Activated T-cell treated with anti-CD3 and anti-CD28 coated beads for 24 hours (primary cell): ENCODE results near the gene LTBP1.

Experiments used
- DNase-seq: peaks from one replicate; pipeline ENCODE4 v3.0.0-alpha.2; 2020; ENCODE audit warnings: low read depth

LTBP1 gene

DNA sequence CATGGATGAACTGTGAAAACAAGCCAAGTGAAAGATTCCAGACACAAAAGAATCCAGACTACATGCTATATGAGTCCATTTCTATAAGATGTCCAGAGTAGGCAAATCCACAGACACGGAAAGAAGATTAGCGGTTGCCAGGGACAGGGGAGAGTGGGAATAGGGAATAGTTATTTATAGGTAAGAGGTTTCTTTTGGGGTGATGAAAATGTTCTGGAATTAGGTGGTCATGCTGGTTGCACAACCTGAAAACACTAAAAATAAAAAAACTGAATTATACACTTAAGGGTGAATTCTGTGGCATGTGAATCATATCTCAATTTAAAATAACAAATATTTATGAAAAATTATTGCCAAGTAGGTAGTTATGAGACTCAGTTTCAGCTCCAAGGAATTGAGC lies 168.4 kb downstream of the LTBP1 start:
- DNase-seq, result no peak

DNA sequence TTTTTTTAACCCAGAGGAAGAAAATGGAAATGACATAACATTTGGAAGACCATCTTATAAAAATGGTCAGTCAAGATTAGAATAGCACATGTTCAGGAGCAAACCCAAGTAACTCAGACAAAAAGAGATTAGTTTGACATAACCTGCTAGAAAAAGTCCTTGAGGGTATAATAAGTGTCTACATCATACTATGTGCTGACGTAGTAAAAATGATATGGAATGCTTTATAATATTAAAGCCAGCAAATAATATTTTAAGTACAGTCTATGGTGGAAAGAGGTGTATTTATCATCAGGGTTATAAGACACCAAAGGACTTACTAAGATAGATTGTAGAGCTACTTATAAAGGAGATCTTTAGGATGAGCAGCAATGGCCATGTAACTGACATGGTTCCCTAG lies 169.0 kb downstream of the LTBP1 start:
- DNase-seq, result no peak

DNA sequence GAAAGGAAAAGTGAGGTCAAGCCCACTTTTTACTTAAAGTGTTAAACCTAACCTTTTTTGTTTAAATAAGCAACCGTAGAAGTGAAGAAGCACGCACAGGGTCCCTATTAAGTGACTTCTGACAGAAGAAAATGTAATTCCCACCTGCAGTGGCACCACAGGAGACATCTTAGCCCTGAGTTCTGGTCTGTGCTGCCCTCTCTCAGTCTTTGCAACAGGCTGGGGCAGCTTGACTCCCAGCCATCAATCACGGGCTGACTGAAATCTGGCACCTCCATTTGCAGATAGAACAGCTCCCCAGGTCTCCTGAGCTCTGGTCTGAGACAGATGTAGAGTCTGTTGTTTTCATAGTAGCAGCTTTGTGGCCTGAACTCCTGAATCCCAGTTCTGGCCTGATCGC lies 170.0 kb downstream of the LTBP1 start:
- DNase-seq, result no peak

DNA sequence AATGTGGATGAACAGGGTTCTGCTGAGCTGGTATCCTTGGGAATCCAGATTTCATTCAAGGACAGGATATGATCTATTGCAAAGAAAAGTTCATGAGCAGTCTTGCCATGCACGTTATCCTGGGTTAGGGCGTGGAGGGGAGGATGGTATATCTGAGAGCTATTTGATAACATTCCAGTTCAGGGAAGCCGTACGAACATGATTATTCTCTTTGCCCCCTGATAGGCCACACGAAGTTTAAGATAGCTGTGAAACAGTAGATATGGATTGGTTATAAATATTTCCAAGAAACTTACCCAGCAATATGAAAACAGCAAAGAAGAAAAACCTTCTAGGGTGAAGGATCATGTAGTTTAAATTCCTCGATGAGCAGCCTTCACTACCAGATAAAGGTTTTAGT lies 171.9 kb downstream of the LTBP1 start:
- DNase-seq, result no peak

DNA sequence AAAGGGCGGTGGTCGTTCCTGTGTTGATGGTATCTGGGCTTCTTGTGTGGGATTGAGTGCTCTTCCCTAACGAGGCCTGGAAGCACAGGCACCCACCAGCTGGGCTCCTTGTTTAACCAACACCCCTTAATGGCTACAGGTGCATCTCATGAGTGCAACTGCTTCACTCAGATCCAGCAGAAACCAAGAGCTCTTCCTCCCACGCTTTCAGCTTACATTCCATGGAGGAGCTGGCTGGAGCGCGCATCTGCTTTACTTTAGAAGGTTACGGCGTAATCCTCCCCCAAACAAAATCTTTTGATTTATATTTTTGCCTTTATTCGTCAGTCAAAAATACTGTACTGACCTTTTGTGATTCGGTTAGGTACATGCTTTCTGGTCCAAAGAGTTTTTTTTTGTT lies 174.7 kb downstream of the LTBP1 start:
- DNase-seq, result no peak

DNA sequence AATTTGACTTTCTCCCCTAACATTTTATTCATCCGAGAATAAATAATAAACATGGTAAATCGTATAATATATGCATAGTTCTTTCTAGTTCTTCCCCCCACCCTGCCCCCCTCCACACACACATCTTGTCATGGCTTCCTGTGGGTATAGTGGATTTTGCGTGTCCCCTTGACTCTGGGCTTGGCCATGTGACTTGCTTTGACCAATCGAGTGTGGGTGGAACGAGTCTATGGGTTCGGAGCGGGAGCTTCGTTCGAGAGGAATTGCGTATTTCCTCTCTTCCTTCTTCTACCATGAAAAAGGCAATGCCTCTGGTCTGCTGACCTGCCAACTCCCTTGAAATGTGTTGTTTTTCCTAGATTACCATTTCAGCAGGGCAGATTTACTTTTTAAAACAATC lies 175.2 kb downstream of the LTBP1 start:
- no peak for DNase-seq

DNA sequence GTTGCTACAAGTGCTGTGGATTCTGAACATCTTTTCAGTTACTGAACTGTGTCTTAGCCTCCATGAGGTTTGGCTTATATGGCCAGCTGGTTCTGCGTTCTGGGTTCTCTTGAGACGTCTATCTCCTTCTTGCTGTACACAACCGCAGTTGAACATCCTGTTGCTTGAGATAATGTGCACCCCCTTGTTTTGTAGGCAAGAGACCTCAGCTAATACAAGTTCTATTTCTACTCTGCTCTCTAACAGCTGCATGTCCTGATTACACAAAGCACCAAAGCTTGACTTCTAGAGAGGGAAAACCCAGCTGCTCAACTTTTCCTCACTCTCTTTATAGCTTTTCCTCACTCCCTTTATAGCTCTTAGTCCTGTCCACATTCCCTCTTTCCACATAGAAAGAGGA lies 176.0 kb downstream of the LTBP1 start:
- DNase-seq, result no peak

DNA sequence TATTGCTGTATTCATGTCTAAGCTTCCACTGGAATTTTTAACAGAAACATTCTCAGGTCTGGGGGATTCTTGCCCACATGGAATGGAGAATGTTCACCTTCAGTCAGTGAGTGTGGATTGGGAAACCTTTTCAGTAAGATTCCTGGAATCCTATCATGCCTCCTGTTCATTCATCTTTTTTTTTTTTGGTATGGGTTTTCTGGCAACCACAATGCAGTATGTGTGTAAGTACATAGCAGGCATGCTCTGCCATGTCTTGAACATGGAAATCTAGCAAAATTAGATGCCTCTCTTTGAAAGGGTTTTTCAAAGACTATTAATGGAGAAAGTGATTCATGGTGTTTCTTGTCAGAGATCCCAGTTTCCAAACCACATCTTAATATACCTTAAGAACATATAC lies 176.5 kb downstream of the LTBP1 start:
- no peak for DNase-seq

DNA sequence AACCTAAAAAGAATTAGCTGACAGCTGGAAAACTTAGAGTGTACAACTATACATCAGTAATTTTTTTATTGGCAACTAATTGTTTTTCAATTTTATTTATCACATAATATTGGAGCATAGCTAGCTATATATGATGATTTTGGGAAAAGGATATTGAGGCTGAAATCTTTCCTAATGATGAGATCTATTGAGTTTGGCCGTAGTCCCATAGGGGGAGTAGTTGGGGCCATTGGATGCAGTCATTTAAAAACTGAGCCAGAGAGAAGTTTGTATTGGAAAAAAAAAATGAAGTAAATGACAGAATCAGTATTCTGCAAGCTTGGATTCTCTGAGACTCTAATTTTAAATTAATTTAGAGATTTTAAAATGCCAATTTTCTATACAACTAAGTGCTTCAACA lies 179.8 kb downstream of the LTBP1 start:
- DNase-seq, result no peak

DNA sequence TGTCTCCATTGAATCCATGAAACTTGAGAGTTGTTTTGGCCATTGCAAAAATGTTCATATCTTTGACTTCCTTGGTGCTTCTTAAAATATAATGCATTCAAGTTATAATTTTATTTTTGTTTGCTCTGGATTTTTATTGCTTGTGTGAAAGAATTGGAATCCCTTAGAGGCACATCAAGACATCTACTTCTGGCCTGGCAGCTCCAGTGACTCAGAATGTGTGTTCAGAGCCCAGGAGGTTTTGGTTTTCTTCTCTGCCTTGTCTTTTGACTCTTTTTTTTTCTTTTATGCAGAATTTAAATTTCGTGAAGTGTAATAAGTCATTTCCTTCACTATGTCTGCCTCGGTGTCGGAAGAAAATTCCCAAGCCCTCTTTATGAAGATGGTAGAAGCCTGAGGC lies 180.2 kb downstream of the LTBP1 start:
- no peak for DNase-seq

DNA sequence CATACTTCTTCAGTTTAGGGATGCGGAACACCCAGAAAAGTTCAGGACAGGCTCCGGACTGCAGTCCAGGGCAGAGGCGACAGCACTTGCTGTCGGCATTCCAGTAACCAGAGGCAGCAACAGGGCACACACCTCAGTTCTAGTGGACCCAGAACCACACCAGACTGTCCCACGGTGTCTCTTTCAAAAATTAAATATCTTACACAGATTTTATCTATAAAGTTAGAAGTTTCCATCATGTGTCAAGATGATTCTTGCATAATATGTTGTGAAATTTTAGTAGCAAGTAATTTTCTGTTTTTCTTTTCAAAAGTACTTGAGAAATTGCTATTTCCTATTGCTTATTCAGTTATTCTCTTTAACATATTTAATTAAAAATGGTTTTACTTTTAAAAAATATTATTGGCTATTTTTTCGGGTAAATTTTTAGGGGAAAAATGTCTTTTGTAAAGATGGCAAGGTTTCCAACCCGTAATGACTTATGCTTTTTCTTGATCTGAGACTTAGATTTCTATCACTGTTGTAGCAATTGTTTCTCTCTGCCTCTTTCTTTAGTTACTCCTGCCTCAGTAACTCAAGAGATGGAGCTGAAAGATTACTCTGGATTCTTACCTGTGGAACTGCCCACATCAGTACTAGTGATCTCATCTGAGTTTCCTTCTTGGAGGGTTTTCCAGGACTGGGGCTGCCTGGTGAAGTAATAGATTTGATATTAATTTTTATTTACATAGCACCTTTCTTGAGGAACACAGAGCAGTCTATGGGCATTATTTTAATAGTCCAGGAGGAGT lies 182.7 kb downstream of the LTBP1 start:
- no peak for DNase-seq

DNA sequence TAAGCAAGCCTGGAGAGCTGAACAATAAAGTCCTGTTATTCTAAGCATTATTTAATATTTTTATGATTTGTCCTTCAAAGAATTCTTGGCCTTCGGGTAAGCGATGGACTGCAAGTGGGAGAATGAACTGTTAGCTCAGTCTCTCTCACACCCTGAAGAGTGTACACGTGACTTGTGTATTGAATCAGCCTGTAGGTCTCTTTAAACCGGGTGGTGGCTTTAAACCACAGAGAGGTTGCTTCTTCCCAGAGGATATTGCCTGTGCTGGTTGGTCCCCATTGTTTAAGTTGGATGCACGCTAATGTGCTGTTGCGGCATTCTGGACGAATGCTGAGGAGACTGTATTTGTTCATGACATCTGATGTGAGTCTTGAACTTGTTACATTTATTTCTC lies 183.3 kb downstream of the LTBP1 start:
- DNase-seq, result no peak

DNA sequence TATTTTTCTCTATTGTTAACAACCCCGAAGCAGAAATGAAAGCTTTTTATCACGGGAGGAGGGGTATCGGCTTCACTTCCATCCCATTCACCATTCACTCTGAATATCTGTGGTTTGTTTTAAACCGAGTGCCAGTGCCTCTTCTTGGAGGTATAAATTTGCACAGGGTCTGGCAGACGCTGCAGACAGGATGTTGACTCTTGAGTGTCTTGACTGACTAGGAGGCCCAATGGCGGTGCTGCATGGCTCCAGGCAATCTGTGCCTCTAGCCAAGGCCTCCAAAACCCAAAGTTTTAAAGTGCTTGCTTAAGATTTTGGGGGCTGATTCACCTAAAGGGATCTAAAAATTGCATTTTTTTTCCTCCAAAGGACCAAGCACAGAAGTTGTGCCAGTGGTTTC lies 183.8 kb downstream of the LTBP1 start:
- DNase-seq, result no peak

DNA sequence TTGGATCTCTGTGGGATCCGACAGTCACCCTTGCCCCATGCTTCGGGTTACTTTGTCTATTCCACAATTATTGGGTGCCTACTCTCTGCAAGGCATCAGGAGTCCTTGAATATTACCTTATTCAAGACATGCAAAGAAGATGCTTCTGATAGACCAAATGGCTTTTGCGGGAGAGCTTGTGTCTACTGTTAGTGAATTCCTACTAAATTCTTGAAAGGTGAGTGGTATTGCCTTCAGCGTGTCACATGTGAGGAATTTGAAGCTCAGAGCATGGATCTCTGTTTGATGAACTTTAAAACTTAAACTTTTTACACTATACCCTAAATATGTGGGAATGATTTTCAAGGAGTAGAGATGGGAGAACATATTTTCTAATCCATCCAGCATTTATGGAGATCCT lies 184.4 kb downstream of the LTBP1 start:
- DNase-seq, result no peak

DNA sequence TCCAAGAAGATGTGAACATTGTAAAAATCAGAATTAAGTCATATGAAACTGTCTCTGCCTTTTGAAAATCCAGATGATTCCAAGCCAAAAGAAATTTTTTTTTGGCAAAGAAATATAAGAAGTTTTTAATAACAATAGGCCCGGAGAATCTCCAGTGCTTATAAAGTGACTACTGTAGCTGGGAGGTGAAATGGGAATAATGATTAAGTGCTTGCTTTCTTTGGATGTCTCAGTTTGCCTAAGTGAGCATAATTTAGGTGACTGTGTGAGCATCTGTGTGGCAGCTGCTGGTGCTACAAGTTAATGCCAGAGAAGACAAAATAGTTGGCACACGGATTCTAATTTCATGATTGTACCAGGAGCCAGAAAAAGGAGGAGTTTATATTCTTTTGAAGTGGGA lies 185.0 kb downstream of the LTBP1 start:
- no peak for DNase-seq

DNA sequence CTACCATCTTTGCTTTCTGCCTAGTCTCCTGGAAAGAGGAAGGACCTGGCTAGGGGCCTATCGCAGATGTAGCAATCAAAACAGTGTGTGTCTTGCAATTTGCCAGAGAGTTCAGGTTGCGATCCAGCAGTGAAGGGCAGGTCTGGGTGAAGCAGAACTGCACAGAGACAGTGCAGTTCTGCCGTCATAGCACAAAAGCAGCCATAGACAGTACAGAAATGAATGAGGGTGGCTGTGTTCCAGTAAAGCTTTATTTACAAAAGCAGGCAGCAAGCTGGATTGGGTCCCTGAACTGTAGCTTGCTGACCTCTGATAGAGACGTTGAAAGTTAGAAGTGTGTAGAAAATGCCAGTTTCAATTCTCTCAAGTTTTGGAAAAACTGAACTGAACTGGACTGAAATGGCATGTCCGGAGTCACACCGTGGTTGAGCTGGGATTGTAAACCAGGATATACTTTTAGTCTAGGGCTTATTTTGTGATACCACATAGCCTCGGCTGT lies 186.8 kb downstream of the LTBP1 start:
- DNase-seq, result no peak

DNA sequence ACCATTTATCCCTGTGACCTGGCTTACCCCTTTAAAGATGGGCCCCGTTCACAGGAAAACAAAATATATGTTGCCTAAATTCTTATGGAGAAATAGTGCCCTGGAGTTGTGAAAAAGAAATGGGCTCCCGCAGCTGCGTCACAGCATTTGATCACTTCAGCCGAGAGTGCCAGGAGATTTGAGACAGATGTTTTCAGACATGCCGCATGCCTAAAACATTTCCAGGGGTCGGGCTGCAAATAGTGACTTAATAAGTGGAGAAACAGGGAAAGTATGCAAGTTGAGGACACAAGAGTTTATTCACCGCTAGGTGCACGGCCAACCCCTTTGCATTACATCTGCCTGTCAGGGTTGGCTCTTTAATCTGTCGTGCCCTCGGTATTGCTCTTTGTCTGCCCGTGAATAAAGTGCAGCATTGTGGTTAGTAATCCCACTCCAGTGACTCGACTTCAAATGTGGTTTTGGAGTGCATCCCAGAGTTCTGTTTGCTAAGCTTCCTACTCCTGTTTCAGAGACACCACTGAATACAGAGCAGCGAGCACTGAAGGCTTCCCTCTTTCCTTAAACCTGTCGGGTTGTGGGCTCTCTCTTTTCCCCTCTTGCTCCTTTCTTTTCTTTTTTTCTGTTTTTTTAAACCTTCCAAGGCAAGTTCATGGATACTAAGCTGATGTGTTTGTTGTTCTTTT lies 187.5 kb downstream of the LTBP1 start:
- DNase-seq, result no peak

DNA sequence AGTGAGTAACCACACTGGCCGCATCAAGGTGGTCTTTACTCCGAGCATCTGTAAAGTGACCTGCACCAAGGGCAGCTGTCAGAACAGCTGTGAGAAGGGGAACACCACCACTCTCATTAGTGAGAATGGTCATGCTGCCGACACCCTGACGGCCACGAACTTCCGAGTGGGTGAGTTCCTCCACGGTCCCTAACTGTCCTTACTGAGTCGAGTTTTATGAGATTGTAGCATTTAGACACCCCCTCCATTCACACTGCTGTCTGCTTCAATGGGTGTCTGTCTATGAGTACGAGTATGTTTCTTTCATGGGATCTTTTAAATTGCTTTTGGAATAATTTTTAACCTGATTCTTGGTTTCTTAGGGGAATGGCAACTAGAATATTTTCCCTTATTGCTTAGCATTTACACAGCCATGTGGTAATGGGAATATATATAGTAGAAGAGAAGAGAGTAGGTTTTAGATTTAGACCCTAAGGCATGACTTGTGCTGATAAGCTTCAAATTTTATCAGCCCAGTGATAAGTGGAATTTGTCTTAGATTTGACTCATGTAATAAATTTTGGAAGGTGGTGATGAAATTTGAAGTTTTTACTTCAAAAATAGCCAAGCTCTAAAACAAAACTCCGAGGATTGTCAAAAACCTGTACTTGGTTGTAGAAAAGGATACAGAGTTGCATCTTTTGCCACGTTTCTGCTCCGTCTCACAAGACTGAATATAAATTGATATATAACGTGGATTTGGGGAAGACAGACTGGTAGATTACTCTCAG lies 188.2 kb downstream of the LTBP1 start:
- no peak for DNase-seq

DNA sequence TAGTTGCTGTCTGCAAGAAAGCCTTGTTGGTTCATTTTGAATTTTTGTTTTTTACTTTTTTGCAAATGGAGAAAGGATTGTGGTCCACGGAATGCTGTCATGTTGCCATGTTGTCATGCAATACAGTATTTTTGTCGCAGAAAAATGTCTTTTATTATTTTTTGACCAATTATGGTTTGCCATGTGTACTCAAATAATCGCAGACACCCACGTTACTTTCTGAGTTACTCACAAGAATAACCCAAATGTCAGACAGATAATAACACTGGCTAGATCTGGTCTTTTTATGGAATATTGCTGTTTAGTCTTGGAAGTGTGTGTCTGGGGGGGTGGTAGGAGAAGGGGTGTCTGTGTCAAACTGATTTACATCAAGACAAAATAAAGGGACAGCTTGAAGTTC lies 188.9 kb downstream of the LTBP1 start:
- no peak for DNase-seq

DNA sequence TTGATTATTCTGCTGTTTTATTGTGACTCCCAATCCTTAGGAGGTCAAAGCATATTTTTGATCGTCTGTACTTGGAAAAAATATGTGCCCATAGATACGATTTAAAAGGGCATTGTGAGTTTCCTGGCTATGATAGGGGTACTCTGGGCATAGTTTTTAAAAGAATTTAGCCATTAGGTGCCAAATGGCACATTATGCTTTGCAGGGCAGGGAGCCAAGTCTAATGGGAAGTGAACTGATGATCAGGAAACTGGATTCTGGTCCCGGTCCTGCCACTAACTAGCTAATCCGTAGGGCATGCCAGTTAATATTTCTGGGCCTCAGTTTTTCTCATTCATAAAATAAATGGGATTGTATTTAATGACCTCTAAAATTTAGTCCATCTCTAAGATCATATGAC lies 189.3 kb downstream of the LTBP1 start:
- DNase-seq, result no peak

DNA sequence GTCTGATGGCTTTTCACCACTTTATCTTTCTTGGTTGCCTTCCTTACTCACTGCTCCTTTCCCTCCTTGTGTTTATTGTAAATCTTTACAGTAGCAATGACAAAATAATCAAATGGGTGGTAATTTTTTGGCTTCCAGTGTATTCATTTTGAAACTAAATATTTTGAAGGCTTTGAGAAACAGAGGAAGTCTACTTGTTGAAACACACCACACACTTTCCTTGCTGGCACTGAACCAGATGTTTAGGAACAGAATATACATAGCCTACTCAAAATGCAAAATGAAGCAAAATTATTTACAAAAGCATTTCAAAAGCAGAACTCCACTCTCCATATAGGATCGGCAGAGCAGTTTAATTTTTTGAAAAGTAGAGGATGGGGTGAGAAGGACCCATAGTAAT lies 189.8 kb downstream of the LTBP1 start:
- DNase-seq, result no peak

DNA sequence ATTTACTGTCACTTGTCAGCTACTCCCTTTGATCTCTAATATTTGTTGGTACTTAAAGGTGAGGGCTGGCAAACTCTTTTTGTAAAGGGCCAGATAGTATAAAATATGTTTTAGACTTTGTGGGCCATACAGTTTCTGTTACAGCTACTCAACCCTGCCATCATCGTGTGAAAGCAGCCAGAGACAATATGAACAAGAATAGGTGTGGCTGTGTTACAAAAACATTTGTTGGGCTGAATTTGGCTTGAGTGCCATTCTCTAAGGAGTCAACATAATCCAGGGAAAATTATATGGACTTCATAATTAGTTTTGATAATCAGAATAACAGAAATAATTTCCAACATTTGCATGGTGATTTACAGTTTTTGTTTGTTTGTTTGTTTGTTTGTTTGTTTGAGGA lies 190.6 kb downstream of the LTBP1 start:
- DNase-seq, result no peak

DNA sequence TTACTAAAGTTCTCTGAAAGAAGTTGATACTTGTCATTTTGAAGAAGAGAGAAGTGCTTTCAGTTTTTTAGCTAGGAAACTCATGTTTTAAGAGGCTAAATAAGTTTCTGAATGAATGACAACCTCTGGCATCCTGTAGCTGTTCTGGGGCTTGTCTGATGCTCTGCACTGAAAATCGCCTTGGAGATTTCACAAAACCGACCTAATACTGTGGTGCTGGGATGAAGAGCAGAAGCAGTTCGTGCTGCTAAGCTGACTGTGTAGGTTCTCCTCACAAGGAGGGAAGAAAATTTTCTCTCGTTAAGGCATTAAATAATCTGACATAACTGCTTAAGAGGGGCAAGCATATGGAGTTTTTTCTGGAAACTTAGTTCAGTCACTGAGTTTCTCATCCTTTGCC lies 193.2 kb downstream of the LTBP1 start:
- DNase-seq, result no peak
